Prostate gland (tissue), 2 donors: Measurements from ENCODE around the gene GEN1.

Source experiments
- POLR2A ChIP-seq: fragments of 450-650 bp; IDR thresholded peaks from one replicate; pipeline ENCODE4 v1.6.1; 2016; ENCODE audit warnings: antibody characterized with exemption, mild to moderate bottlenecking
- POLR2AphosphoS5 ChIP-seq: sonication (generic); formaldehyde crosslinking; IDR thresholded peaks from one replicate; pipeline ENCODE4 v1.6.1; 2017; ENCODE audit warnings: antibody characterized with exemption
- TF ChIP-seq, protein P1 (sequence below), 4 experiments: fragments of 200-600 bp in 2 of 4; fragments of 450-650 bp in 2 of 4; sonication (generic) in 2 of 4; IDR thresholded peaks; 1 replicate in 3 of 4; 2 replicates in 1 of 4; pipeline ENCODE4 v1.5.1; 2016 to 2019; ENCODE audit warnings: antibody characterized with exemption in 4 of 4, mild to moderate bottlenecking in 2 of 4, moderate library complexity in 2 of 4

DNA sequence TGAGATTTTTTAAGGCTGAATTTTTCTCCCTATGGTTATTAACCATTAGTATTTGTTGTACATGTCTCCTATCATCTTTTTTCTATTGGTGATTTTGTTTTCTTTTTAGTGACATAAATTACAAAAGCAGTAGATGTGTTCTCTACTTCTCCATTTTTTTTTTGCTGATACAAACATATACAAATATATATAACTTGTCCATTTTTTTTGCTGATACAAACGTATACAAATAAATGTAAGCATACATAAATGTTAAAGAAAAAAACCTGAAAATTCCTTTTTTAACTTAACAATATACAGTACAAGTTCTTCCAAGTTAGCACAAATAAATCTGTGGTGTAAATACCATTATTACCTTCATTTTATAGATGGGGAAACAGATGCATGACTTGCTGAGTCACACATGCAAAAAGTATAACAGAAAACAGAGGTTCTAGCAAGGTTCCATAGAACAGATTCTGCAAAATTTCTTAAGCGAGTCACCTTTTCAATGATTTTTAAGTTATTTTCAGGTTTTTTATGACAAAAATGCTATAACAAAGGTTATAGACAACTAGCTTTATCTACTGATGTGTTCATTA is 64.4 kb downstream of the GEN1 start:
- TF ChIP-seq, protein P1, sequence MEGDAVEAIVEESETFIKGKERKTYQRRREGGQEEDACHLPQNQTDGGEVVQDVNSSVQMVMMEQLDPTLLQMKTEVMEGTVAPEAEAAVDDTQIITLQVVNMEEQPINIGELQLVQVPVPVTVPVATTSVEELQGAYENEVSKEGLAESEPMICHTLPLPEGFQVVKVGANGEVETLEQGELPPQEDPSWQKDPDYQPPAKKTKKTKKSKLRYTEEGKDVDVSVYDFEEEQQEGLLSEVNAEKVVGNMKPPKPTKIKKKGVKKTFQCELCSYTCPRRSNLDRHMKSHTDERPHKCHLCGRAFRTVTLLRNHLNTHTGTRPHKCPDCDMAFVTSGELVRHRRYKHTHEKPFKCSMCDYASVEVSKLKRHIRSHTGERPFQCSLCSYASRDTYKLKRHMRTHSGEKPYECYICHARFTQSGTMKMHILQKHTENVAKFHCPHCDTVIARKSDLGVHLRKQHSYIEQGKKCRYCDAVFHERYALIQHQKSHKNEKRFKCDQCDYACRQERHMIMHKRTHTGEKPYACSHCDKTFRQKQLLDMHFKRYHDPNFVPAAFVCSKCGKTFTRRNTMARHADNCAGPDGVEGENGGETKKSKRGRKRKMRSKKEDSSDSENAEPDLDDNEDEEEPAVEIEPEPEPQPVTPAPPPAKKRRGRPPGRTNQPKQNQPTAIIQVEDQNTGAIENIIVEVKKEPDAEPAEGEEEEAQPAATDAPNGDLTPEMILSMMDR (IDR thresholded peaks at IDR 0.05), result no peak
- TF ChIP-seq POLR2A (no peak), POLR2AphosphoS5 (no peak)
